HG03103 (cell line): Measurements from ENCODE around the gene RPS6KA4.
"Not testable (repeated sequence)": the region's sequence is repeated elsewhere in the genome, so short reads cannot be mapped to it uniquely, and the experiment has no call there.

Source experiments
- ATAC-seq: cut with Tn5 transposase; IDR thresholded peaks from one replicate; pipeline ENCODE4 v1.9.1; 2021; ENCODE audit warnings: low read depth; ENCODE audit not compliant: unreplicated experiment

Gene RPS6KA4

DNA sequence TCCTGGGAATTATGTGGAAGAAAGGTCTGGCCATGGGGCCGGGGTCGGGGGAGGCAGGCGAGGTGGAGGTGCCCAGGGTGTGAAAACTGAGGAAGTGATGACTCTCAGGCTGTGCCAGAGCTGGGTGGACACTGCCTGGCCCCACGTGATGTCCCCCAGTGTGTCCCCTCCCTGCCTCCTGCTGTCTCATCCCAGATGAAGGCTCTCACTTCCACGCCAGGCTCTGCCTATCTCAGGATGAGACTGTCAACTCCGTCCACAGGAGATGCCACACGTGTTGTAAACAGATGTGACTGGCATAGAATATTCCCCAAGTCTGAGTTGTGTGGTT lies 51.4 kb downstream of the RPS6KA4 start:
- no peak for ATAC-seq

DNA sequence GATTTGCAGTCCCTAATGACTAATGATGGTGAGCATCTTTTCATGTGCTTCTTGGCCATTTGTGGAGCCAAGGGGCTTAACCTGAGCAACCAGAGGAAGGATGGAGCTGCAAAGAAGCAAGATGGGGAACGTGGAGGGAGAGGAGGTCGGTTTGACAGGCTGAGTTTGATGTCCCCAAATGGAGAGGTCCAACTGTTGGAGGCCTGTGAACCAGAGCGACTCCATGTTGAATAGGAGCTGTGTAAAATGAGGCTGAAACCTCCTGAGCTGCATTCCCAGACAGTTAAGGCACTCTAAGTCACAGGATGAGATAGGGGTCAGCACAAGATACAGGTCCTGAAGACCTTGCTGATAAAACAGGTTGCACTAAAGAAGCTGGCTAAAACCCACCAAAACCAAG lies 54.5 kb downstream of the RPS6KA4 start:
- ATAC-seq, result no peak

DNA sequence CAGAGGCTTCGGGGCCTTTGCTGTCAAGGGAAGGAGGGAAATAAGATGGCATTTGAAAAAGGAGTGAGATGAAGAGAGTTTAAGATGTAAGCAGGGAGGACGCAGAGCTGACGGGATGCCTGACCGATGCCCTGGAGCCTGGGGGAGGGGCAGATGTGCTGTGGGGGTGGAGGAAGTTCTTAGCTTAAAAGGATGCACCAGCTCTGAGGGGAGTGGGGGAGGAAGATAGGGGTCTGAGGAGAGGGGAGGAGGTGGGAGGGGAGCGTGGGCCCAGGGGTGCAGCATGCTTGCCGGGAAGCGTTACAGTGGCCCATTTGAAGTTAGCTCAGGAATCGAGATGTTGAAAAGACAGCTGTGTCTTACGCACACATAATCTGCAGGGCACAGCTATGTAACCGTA lies 56.3 kb downstream of the RPS6KA4 start:
- no peak for ATAC-seq

DNA sequence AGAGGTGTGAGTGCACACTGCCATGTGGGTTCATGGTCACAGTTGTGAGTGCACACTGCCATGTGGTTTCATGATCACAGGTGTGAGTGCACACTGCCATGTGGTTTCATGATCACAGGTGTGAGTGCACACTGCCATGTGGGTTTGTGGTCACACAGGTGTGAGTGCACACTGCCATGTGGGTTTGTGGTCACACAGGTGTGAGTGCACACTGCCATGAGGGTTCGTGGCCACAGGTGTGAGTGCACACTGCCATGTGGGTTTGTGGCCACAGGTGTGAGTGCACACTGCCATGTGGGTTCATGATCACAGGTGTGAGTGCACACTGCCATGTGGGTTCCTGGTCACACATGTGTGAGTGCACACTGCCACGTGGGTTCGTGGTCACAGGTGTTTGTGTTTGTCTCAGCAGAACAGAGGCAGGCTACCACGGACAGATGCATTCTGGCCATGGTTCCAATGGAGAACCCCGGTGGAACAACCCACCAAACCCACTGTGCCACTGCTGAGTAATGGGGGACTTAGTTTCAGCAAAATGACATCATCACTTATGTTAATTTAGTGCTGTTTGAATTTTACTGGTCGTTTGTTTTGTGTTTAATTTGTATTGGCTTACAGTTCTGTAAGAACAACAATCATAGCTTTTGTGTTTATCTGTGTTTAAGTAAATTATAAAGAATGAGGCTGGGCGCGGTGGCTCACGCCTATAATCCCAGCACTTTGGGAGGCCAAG lies 57.2 kb downstream of the RPS6KA4 start:
- ATAC-seq, result no peak

DNA sequence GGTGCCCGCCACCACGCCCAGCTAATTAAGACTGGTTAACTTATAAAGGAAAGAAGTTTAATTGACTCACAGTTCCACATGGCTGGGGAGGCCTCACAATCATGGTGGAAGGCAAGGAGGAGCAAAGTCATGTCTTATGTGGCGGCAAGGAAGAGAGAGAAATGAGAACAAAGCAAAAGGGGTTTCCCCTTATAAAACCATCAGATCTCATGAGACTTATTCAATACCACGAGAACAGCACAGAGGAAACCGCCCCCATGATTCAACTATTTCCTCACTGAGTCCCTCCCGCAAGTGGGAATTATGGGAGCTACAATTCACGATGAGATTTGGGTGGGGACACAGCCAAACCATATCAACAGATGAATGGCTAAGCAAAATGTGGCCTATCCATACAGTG lies 59.3 kb downstream of the RPS6KA4 start:
- ATAC-seq, result not testable (repeated sequence)

DNA sequence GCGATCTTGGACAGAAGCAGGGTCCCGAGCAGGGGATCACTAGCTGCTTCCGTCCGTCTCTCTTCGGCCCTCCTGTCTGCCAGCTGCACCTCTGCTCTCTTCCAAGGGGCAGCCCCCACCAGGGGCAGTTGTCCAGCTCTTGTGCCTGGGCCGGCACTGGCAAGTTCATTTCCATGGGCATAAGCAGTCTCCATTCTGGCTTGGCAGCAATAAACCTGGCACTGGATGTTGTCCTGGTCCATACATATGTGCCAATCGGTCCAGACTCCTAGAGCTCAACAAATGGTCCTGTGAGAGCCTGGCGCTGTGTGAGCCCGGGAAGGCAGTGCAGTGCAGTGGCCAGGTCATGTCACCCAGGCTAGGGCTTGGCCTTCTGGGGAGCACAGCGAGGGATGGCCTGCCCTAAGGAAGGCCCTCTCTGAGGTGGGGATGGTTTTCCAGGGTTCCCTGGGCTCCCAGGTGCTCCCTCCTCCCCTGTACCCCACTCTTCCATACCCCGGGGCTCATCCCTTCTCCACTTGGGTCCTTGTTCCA lies 60.4 kb downstream of the RPS6KA4 start:
- ATAC-seq, result no peak

DNA sequence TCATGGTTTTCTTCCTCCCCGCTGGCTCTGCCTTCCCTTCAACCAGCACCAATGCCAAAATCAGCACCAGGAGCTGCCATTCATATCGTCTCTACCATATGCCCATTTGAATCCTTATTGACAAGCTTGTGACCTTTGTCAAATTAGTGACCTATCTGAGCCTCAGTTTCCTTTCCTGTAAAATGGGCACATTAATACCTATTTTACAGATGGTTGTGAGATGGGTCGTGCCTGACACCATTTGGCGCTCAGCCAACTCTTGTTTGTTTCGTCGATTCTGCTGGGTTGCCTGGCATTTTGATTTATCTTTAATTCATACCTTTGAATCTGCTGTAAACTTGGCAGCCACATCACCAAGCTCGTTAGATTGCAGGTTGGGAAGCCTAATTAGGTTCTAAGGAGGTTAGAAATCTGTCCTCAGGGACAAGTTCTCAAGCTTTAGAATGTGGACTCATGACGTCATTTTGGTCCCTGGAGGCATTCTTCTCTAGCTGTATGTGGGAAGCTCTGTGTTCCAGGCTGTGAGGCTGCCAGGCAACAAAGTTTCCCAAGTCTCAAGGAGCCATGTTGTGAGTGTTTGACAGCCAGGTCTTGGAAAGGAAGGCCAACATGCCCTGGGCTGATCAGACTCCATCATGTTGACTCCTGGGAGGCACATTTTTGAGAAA lies 61.0 kb downstream of the RPS6KA4 start:
- no peak for ATAC-seq
